Stimulated activated memory B cell treated with anti-CD40 and anti-IgM and Interleukin-4, amounts not matched to agents 10 μg/mL and 1 μg/mL and 100 μg/mL, for 72 hours (primary cell): Measurements from ENCODE around the gene IMMP2L.

Experiments used
- ATAC-seq: fragments of 150-1000 bp; cut with Tn5 transposase; 2 replicates; pipeline ENCODE4 v1.10.0; 2021
- H3K27ac Mint-ChIP-seq: one replicate; pipeline ENCODE4 v1.8.0; 2022; ENCODE audit warnings: mild to moderate bottlenecking, mixed read lengths
- H3K27me3 Mint-ChIP-seq: one replicate; pipeline ENCODE4 v1.8.0; 2022; ENCODE audit warnings: mixed read lengths
- H3K36me3 Mint-ChIP-seq: one replicate; pipeline ENCODE4 v1.8.0; 2022; ENCODE audit warnings: mixed read lengths
- H3K4me1 Mint-ChIP-seq: one replicate; pipeline ENCODE4 v1.8.0; 2022; ENCODE audit warnings: mixed read lengths
- H3K4me3 Mint-ChIP-seq: one replicate; pipeline ENCODE4 v1.8.0; 2022; ENCODE audit warnings: mild to moderate bottlenecking, moderate library complexity, mixed read lengths
- H3K9me3 Mint-ChIP-seq: one replicate; pipeline ENCODE4 v1.8.0; 2022; ENCODE audit warnings: mixed read lengths

IMMP2L gene

DNA sequence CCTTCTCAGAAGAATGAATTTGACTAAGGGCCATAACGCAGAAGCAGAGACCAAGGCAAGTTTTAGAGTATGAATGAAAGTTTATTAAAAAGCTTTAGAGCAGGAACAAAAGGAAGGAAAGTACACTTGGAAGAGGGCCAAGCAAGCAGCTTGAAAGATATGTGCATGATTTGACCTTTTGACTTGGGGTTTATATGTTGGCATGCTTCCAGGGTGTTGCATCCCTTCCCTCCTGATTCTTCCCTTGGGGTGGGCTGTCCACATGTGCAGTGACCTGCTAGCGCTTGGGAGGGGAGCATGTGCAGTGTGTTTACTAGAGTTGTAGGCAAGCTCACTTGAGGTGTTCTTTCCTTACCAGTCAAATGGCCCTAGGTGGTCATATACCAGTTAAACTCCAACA lies 509.3 kb downstream of the IMMP2L start:
- H3K27me3 Mint-ChIP-seq: no peaks in the 10 kb centered on the region
- no peak for ATAC-seq
- H3K4me1 Mint-ChIP-seq: no peaks in the 10 kb centered on the region
- H3K9me3 Mint-ChIP-seq: no peaks in the 10 kb centered on the region
- no peaks in the 10 kb centered on the region for H3K36me3 Mint-ChIP-seq
- H3K27ac Mint-ChIP-seq: no peak overlapping the region
- no peak overlapping the region for H3K4me3 Mint-ChIP-seq

- no peaks in the 10 kb centered on the region for H3K27me3 Mint-ChIP-seq
- H3K9me3 Mint-ChIP-seq: no peaks in the 10 kb centered on the region
- H3K4me3 Mint-ChIP-seq: no peak overlapping the region
- no peak for ATAC-seq
- no peaks in the 10 kb centered on the region for H3K4me1 Mint-ChIP-seq
- no peaks in the 10 kb centered on the region for H3K36me3 Mint-ChIP-seq
- H3K27ac Mint-ChIP-seq: no peak overlapping the region
These were observed 510.5 kb downstream of the IMMP2L start for GRCh38 chr7:111051832-111052231.

- no peak for ATAC-seq
These were observed 511.3 kb downstream of the IMMP2L start for GRCh38 chr7:111050875-111051416.

GRCh38 chr7:111049971-111050680 lies 512.2 kb downstream of the IMMP2L start:
- no peaks in the 10 kb centered on the region for H3K27me3 Mint-ChIP-seq
- no peak for ATAC-seq
- no peak overlapping the region for H3K4me3 Mint-ChIP-seq
- H3K36me3 Mint-ChIP-seq: no peaks in the 10 kb centered on the region
- H3K4me1 Mint-ChIP-seq: no peaks in the 10 kb centered on the region
- H3K9me3 Mint-ChIP-seq: no peaks in the 10 kb centered on the region
- H3K27ac Mint-ChIP-seq: no peak overlapping the region

More at GRCh38 chr7:111050875-111051416, 511.3 kb downstream of the IMMP2L start:
- H3K4me3 Mint-ChIP-seq: no peak overlapping the region
- H3K9me3 Mint-ChIP-seq: no peaks in the 10 kb centered on the region
- H3K36me3 Mint-ChIP-seq: no peaks in the 10 kb centered on the region
- H3K4me1 Mint-ChIP-seq: no peaks in the 10 kb centered on the region
- no peak overlapping the region for H3K27ac Mint-ChIP-seq
- no peaks in the 10 kb centered on the region for H3K27me3 Mint-ChIP-seq

GRCh38 chr7:111047595-111047994 lies 514.7 kb downstream of the IMMP2L start:
- H3K4me1 Mint-ChIP-seq: no peaks in the 10 kb centered on the region
- H3K27me3 Mint-ChIP-seq: no peaks in the 10 kb centered on the region
- no peak overlapping the region for H3K27ac Mint-ChIP-seq
- no peak overlapping the region for H3K4me3 Mint-ChIP-seq
- no peak for ATAC-seq
- H3K9me3 Mint-ChIP-seq: no peaks in the 10 kb centered on the region
- no peaks in the 10 kb centered on the region for H3K36me3 Mint-ChIP-seq

DNA sequence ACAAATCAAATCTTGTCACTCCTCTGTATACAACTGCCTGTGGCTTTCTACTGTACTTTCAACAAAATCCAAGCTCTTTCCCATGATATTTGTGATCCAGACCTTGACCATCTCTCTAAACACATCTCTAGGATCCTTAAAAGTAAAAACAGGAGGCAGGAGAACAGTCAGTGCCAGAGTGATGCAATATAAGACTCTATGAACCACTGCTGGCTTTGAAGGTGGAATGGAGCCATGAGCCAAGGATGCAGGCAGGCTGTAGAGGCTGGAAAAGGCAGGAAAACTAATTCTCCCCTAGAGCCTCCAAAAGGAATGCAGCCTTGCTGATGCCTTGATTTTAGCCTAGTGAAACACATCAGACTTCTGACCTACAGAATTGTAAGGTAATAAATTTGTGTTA lies 516.8 kb downstream of the IMMP2L start:
- Mint-ChIP-seq H3K4me1 (peaks cover 7% of the 10 kb centered on the region), H3K27ac (no peak overlapping the region), H3K27me3 (no peaks in the 10 kb centered on the region), H3K4me3 (no peak overlapping the region), H3K9me3 (no peaks in the 10 kb centered on the region), H3K36me3 (no peaks in the 10 kb centered on the region)
- no peak for ATAC-seq

DNA sequence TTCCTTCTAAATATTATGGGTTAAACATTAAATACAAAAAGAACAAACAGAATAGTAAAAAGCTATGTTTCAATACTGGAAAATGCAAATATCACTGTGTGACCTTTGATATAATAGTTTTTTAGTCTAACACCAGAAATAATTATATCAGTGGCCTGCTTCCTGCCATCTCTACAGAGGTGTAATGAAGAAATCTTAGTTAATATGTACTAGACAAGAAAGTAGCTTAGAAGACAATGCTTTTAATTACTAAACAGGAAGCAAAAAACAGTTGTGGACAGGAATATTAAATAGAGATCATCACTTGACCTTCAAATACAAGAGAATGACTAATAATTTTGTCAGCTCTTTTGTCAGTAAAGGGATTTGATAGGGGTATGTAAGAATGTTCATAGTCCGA lies 518.7 kb downstream of the IMMP2L start:
- no peak overlapping the region for H3K27ac Mint-ChIP-seq
- no peak for ATAC-seq
- no peaks in the 10 kb centered on the region for H3K27me3 Mint-ChIP-seq
- no peak overlapping the region for H3K4me3 Mint-ChIP-seq
- peaks cover 7% of the 10 kb centered on the region for H3K4me1 Mint-ChIP-seq
- no peaks in the 10 kb centered on the region for H3K36me3 Mint-ChIP-seq
- no peaks in the 10 kb centered on the region for H3K9me3 Mint-ChIP-seq

DNA sequence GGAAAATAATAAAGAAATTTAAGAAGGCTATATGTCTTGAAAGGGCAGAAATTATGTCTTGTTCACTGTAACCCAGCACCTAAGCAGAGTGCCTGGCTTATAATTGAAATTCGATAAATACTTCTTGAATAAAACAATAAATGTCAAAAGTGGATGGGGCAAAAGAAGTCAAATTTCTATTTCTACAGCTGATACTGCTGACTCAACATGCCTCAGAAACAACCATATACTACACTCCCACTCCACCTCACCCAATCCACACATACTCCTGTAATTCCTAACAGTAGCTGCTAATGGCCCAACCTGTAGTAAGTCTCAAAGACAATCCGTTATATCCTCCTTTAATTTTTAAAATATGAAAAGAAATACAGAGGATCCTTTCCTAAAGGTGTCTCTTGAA lies 519.5 kb downstream of the IMMP2L start:
- Mint-ChIP-seq H3K4me3 (no peak overlapping the region), H3K36me3 (no peaks in the 10 kb centered on the region), H3K9me3 (no peaks in the 10 kb centered on the region), H3K4me1 (peaks cover 7% of the 10 kb centered on the region), H3K27ac (no peak overlapping the region), H3K27me3 (no peaks in the 10 kb centered on the region)
- ATAC-seq: no peak

- H3K27ac Mint-ChIP-seq: peak overlapping the region; percentile 26
- no peaks in the 10 kb centered on the region for H3K9me3 Mint-ChIP-seq
- no peaks in the 10 kb centered on the region for H3K36me3 Mint-ChIP-seq
- no peaks in the 10 kb centered on the region for H3K27me3 Mint-ChIP-seq
- no peak overlapping the region for H3K4me3 Mint-ChIP-seq
- ATAC-seq: no peak
- H3K4me1 Mint-ChIP-seq: peaks cover 7% of the 10 kb centered on the region
These were observed 520.7 kb downstream of the IMMP2L start for GRCh38 chr7:111041577-111041976.

GRCh38 chr7:111038185-111038584 lies 524.1 kb downstream of the IMMP2L start:
- H3K36me3 Mint-ChIP-seq: no peaks in the 10 kb centered on the region
- no peaks in the 10 kb centered on the region for H3K9me3 Mint-ChIP-seq
- no peak overlapping the region for H3K27ac Mint-ChIP-seq
- ATAC-seq: no peak
- H3K4me3 Mint-ChIP-seq: no peak overlapping the region
- no peaks in the 10 kb centered on the region for H3K27me3 Mint-ChIP-seq
- H3K4me1 Mint-ChIP-seq: peaks cover 7% of the 10 kb centered on the region

- no peaks in the 10 kb centered on the region for H3K27me3 Mint-ChIP-seq
These were observed 530.4 kb downstream of the IMMP2L start for GRCh38 chr7:111031916-111032315.

DNA sequence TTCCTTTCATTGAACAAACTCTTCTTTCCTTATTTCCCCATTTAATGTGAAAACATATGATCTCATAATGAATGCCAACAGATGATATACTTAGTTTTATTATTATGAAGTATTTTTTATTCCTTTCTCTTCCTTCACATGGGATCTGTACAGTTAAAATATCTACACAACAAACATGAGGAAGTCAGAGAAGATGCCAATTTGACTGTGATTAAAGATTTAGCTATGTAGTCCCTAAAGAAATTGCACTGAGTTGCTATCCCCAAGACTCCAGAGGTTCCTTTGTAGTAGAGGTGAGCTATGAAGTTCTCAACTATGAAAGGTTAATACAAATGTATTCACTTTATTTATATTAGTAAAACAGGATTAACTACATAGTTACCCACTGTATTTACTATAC lies 532.0 kb downstream of the IMMP2L start:
- Mint-ChIP-seq H3K4me3 (no peak overlapping the region), H3K27ac (peak overlapping the region; percentile 52), H3K9me3 (no peaks in the 10 kb centered on the region), H3K36me3 (no peaks in the 10 kb centered on the region), H3K27me3 (no peaks in the 10 kb centered on the region), H3K4me1 (peaks cover 13% of the 10 kb centered on the region)
- ATAC-seq: no peak

More at GRCh38 chr7:111031916-111032315, 530.4 kb downstream of the IMMP2L start:
- H3K36me3 Mint-ChIP-seq: no peaks in the 10 kb centered on the region
- H3K4me3 Mint-ChIP-seq: no peak overlapping the region
- H3K27ac Mint-ChIP-seq: no peak overlapping the region
- H3K4me1 Mint-ChIP-seq: peaks cover 13% of the 10 kb centered on the region
- no peaks in the 10 kb centered on the region for H3K9me3 Mint-ChIP-seq
- no peak for ATAC-seq

GRCh38 chr7:111029574-111030251 lies 532.6 kb downstream of the IMMP2L start:
- no peak overlapping the region for H3K4me3 Mint-ChIP-seq
- peak; percentile 62 for ATAC-seq

GRCh38 chr7:111029141-111029572 lies 533.1 kb downstream of the IMMP2L start:
- ATAC-seq: peak; percentile 53
- no peaks in the 10 kb centered on the region for H3K27me3 Mint-ChIP-seq
- no peak overlapping the region for H3K4me3 Mint-ChIP-seq
- H3K9me3 Mint-ChIP-seq: no peaks in the 10 kb centered on the region
- peak overlapping the region; percentile 52 for H3K27ac Mint-ChIP-seq
- H3K4me1 Mint-ChIP-seq: peaks cover 13% of the 10 kb centered on the region
- no peaks in the 10 kb centered on the region for H3K36me3 Mint-ChIP-seq

More at GRCh38 chr7:111029574-111030251, 532.6 kb downstream of the IMMP2L start:
- Mint-ChIP-seq H3K4me1 (peaks cover 13% of the 10 kb centered on the region), H3K27ac (peak overlapping the region; percentile 52), H3K9me3 (no peaks in the 10 kb centered on the region), H3K27me3 (no peaks in the 10 kb centered on the region), H3K36me3 (no peaks in the 10 kb centered on the region)

DNA sequence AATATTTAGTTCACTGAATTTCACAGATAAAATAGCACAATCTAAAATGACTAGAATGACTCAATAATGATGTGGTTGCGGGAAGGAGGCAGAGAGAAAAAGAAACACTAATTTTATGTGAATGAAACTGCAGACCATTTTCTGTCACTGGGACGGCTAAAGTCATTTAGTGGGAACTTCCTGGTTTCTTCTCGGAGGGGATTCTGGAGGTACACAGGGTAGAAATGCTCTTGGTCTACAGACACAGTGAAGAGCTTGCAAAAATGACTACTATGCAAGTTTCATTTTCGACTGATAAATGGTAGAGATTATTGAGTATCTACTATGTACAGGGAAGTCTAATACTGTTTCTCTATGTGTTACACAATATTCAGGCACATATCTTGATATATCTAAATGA lies 534.9 kb downstream of the IMMP2L start:
- Mint-ChIP-seq H3K36me3 (no peaks in the 10 kb centered on the region), H3K27ac (no peak overlapping the region), H3K4me3 (no peak overlapping the region), H3K9me3 (no peaks in the 10 kb centered on the region), H3K4me1 (peaks cover 13% of the 10 kb centered on the region), H3K27me3 (no peaks in the 10 kb centered on the region)
- no peak for ATAC-seq

GRCh38 chr7:111026806-111027205 lies 535.5 kb downstream of the IMMP2L start:
- no peak for ATAC-seq
- peaks cover 13% of the 10 kb centered on the region for H3K4me1 Mint-ChIP-seq

More at GRCh38 chr7:111026806-111027205, 535.5 kb downstream of the IMMP2L start:
- peaks cover 3% of the 10 kb centered on the region for H3K36me3 Mint-ChIP-seq
- no peak overlapping the region for H3K27ac Mint-ChIP-seq
- H3K4me3 Mint-ChIP-seq: no peak overlapping the region
- H3K9me3 Mint-ChIP-seq: no peaks in the 10 kb centered on the region
- H3K27me3 Mint-ChIP-seq: no peaks in the 10 kb centered on the region
